Forelimb muscle (tissue), 1 donor: Measurements from ENCODE around the gene RBP5. TPM values are rescaled to one million over a fixed set of nuclear protein-coding genes. Genes with fewer than 3 reads are reported as not detected.

Experiments
- DNase-seq: peaks from one replicate; pipeline ENCODE4 v3.0.0-alpha.2; 2013; ENCODE audit warnings: low read depth
- polyA plus RNA-seq: library from polyadenylated mRNA; unstranded; fragments of 120-200 nt; gene quantifications from one replicate; pipeline ENCODE4 v1.2.1, GENCODE V29; 2013; ENCODE audit not compliant: insufficient read length

Gene RBP5
- polyA plus RNA-seq, 1 donor: 2.4 TPM

- no peak for DNase-seq
Measured at GRCh38 chr12:7075939-7076338, 52.8 kb downstream of the RBP5 start.

- no peak for DNase-seq
Measured at GRCh38 chr12:7075518-7075917, 53.2 kb downstream of the RBP5 start.

- DNase-seq: no peak
Measured at GRCh38 chr12:7073946-7074345, 54.7 kb downstream of the RBP5 start.

Other genes starting within 250 kb of the RBP5 start
- gene LRRC23, start 224.1 kb downstream of the RBP5 start, polyA plus RNA-seq: 10.5 TPM
- 6.1 TPM for gene ENO2, start 214.3 kb downstream of the RBP5 start, polyA plus RNA-seq
- gene ATN1, start 200.9 kb downstream of the RBP5 start, polyA plus RNA-seq: 70.4 TPM
- gene RNU7-1, start 185.1 kb downstream of the RBP5 start, polyA plus RNA-seq: not detected
- 155 TPM for gene C12orf57, start 184.9 kb downstream of the RBP5 start, polyA plus RNA-seq
- 5.0 TPM for gene PTPN6, start 177.5 kb downstream of the RBP5 start, polyA plus RNA-seq
- 304 TPM for gene PHB2, start 158.2 kb downstream of the RBP5 start, polyA plus RNA-seq
- gene EMG1, start 158.0 kb downstream of the RBP5 start, polyA plus RNA-seq: 28.8 TPM
- 20.1 TPM for gene LPCAT3, start 110.4 kb downstream of the RBP5 start, polyA plus RNA-seq
- gene C1S, start 68.2 kb downstream of the RBP5 start, polyA plus RNA-seq: 66.4 TPM
- gene C1R, start 36.4 kb downstream of the RBP5 start, polyA plus RNA-seq: 80.9 TPM
- 10.5 TPM for gene C1RL, start 19.7 kb downstream of the RBP5 start, polyA plus RNA-seq
- gene CLSTN3, start 1.5 kb upstream of the RBP5 start, polyA plus RNA-seq: 13.5 TPM
- gene PEX5, start 60.8 kb upstream of the RBP5 start, polyA plus RNA-seq: 40.0 TPM
- 0.09 TPM for gene ACSM4, start 175.2 kb upstream of the RBP5 start, polyA plus RNA-seq